A549 (cell line): ENCODE data around the gene SERPINF2. TPM values are rescaled to one million over a fixed set of nuclear protein-coding genes. Genes with fewer than 3 reads are reported as not detected.

ENCODE experiments used
- ATAC-seq, 2 experiments: fragments of 200-7000 bp in 1 of 2; fragments of >200 bp in 1 of 2; cut with Nextera tagmentation in 1 of 2; cut with Tn5 transposase in 1 of 2; 3 replicates each; pipeline versions ENCODE4 v1.8.0 to v1.9.1; 2018 to 2020; ENCODE audit warnings: mild to moderate bottlenecking in 1 of 2, moderate library complexity in 1 of 2
- CTCF ChIA-PET: fragments of 300-600 bp; sonication (Branson Sonifier 250); formaldehyde crosslinking; extraction: SDS; loops from one replicate; lab custom pipeline; 2021; ENCODE audit warnings: antibody characterized with exemption, inconsistent platforms; lab: Yijun Ruan, JAX
- POLR2A ChIA-PET: fragments of 350-600 bp; formaldehyde crosslinking; extraction: SDS; loops from one replicate; lab custom pipeline; 2021; ENCODE audit warnings: antibody characterized with exemption, inconsistent platforms; lab: Yijun Ruan, JAX
- DNase-seq, 2 experiments: peaks; one replicate each; pipeline versions ENCODE4 v3.0.0 to v3.0.0-alpha.2; 2011 to 2016; ENCODE audit warnings: low read depth in 1 of 2, low spot score in 1 of 2
- FAIRE-seq: peaks from 2 replicates; lab custom pipeline; 2011; peaks lifted over from hg19 to GRCh38; lab: Jason Lieb, UNC
- H3K27ac ChIP-seq, 2 experiments: fragments of >200 bp; sonication (Bioruptor Twin); formaldehyde crosslinking; 3 replicates each; pipeline ENCODE4 v1.5.1; 2016 to 2017
- H3K4me1 ChIP-seq: fragments of >200 bp; sonication (Bioruptor Twin); formaldehyde crosslinking; 3 replicates; pipeline ENCODE4 v1.6.1; 2016
- H3K4me2 ChIP-seq: fragments of >200 bp; sonication (Bioruptor Twin); formaldehyde crosslinking; 3 replicates; pipeline ENCODE4 v1.6.1; 2016
- H3K4me3 ChIP-seq: fragments of >200 bp; sonication (Bioruptor Twin); formaldehyde crosslinking; 3 replicates; pipeline ENCODE4 v1.5.1; 2016
- H3K9me3 ChIP-seq: fragments of >200 bp; sonication (Bioruptor Twin); formaldehyde crosslinking; 3 replicates; pipeline ENCODE4 v1.6.1; 2016
- BHLHE40 ChIP-seq: IDR thresholded peaks from 2 replicates; pipeline ENCODE4 v1.6.1; 2012; ENCODE audit warnings: low read depth, low read length, inconsistent platforms
- CBX2 ChIP-seq: fragments of 200-600 bp; sonication (generic); IDR thresholded peaks from 2 replicates; pipeline ENCODE4 v1.6.1; 2016; ENCODE audit warnings: low read depth, mild to moderate bottlenecking, borderline replicate concordance
- CEBPB ChIP-seq, 2 experiments: fragments of >200 bp in 1 of 2; sonication (Bioruptor Twin) in 1 of 2; formaldehyde crosslinking in 1 of 2; IDR thresholded peaks; 2 replicates each; pipeline ENCODE4 v1.6.1; 2012 to 2016
- CTCF ChIP-seq: fragments of >200 bp; sonication (Bioruptor Twin); formaldehyde crosslinking; IDR thresholded peaks from 3 replicates; pipeline ENCODE4 v1.5.1; 2016
- ELK1 ChIP-seq: fragments of 150-350 bp; IDR thresholded peaks from 2 replicates; pipeline ENCODE4 v1.6.1; 2014; ENCODE audit warnings: low read depth, mild to moderate bottlenecking, low read length
- ESRRA ChIP-seq: fragments of 150-350 bp; IDR thresholded peaks from 2 replicates; pipeline ENCODE4 v1.6.1; 2014; ENCODE audit warnings: mild to moderate bottlenecking, low read length, borderline replicate concordance
- FOSB ChIP-seq: fragments of 250-450 bp; sonication (Bioruptor Pico); IDR thresholded peaks from 2 replicates; pipeline ENCODE4 v1.5.0; 2020; ENCODE audit warnings: mild to moderate bottlenecking, moderate library complexity
- FOXS1 ChIP-seq: fragments of 250-450 bp; sonication (Bioruptor Pico); IDR thresholded peaks from 2 replicates; pipeline ENCODE4 v1.5.0; 2020; ENCODE audit warnings: mild to moderate bottlenecking, moderate library complexity
- GATA3 ChIP-seq: IDR thresholded peaks from 2 replicates; pipeline ENCODE4 v1.6.1; 2012; ENCODE audit warnings: borderline replicate concordance
- HDAC2 ChIP-seq: fragments of 200-600 bp; sonication (generic); IDR thresholded peaks from 2 replicates; pipeline ENCODE4 v1.6.1; 2016
- HEYL ChIP-seq: fragments of 250-450 bp; sonication (Bioruptor Pico); IDR thresholded peaks from 2 replicates; pipeline ENCODE4 v1.8.0; 2021; ENCODE audit warnings: mild to moderate bottlenecking, moderate library complexity
- HOXA7 ChIP-seq: fragments of 250-450 bp; sonication (Bioruptor Pico); IDR thresholded peaks from 2 replicates; pipeline ENCODE4 v1.5.0; 2020; ENCODE audit warnings: mild to moderate bottlenecking, moderate library complexity
- HOXB13 ChIP-seq: fragments of 250-450 bp; sonication (Bioruptor Pico); IDR thresholded peaks from 2 replicates; pipeline ENCODE4 v1.5.0; 2020; ENCODE audit warnings: low read depth, mild to moderate bottlenecking, moderate library complexity
- HOXB5 ChIP-seq: fragments of 250-450 bp; sonication (Bioruptor Pico); IDR thresholded peaks from 2 replicates; pipeline ENCODE4 v1.5.0; 2020; ENCODE audit warnings: mild to moderate bottlenecking, moderate library complexity
- KDM5A ChIP-seq: fragments of 200-600 bp; sonication (generic); IDR thresholded peaks from 2 replicates; pipeline ENCODE4 v1.6.1; 2016; ENCODE audit warnings: antibody characterized with exemption, mild to moderate bottlenecking
- MAX ChIP-seq: IDR thresholded peaks from 2 replicates; pipeline ENCODE4 v1.6.1; 2012
- NFE2L2 ChIP-seq: fragments of 150-350 bp; conservative IDR thresholded peaks from 2 replicates; pipeline ENCODE4 v1.6.1; 2014; ENCODE audit warnings: low read length
- PBX3 ChIP-seq: IDR thresholded peaks from 2 replicates; pipeline ENCODE4 v1.6.1; 2012
- POLR2A ChIP-seq: IDR thresholded peaks from 2 replicates; pipeline ENCODE4 v1.6.1; 2012; ENCODE audit warnings: mild to moderate bottlenecking, low read length
- RAD21 ChIP-seq, 2 experiments: fragments of >200 bp in 1 of 2; sonication (Bioruptor Twin) in 1 of 2; formaldehyde crosslinking in 1 of 2; IDR thresholded peaks in 1 of 2; conservative IDR thresholded peaks in 1 of 2; 2 replicates in 1 of 2; 3 replicates in 1 of 2; pipeline ENCODE4 v1.6.1; 2012 to 2018; ENCODE audit warnings: inconsistent platforms in 1 of 2
- REST ChIP-seq: fragments of 200-600 bp; sonication (generic); IDR thresholded peaks from 2 replicates; pipeline ENCODE4 v1.6.1; 2016; ENCODE audit warnings: antibody characterized with exemption, mild to moderate bottlenecking, moderate library complexity
- SREBF2 ChIP-seq: fragments of 450-650 bp; IDR thresholded peaks from 2 replicates; pipeline ENCODE4 v1.6.1; 2014; ENCODE audit warnings: mild to moderate bottlenecking, moderate library complexity
- USF2 ChIP-seq: fragments of 450-650 bp; IDR thresholded peaks from 2 replicates; pipeline ENCODE4 v1.6.1; 2014; ENCODE audit warnings: antibody characterized with exemption
- WGBS: methylation state at CpG from one replicate; pipeline ENCODE4 v1.1.6; 2017; ENCODE audit errors: missing lambda C conversion rate; 5-methylcytosine and 5-hydroxymethylcytosine counted together
- polyA plus RNA-seq, 4 experiments: library from polyadenylated mRNA; depleted of rRNA in 3 of 4; stranded (reverse); fragments of >200 nt; fragmentation: RNase III in 1 of 4; extraction: RNeasy Plus Mini Kit Qiagen cat#74134 plus additional on column Dnase treatment in 1 of 4; gene quantifications; 2 replicates in 3 of 4; 3 replicates in 1 of 4; pipeline ENCODE4 v1.2.3, GENCODE V29; 2011 to 2017
- TF ChIP-seq, protein P1 (sequence below): fragments of 250-450 bp; sonication (Bioruptor Pico); IDR thresholded peaks from 2 replicates; pipeline ENCODE4 v1.5.0; 2020; ENCODE audit warnings: low read depth, mild to moderate bottlenecking, moderate library complexity
- TF ChIP-seq, protein P2 (sequence below): fragments of >200 bp; sonication (Bioruptor Twin); formaldehyde crosslinking; IDR thresholded peaks from 3 replicates; pipeline ENCODE4 v1.6.1; 2016

Gene SERPINF2
- polyA plus RNA-seq, 2 of the 4 experiments (the other 2 are of a cell fraction) = 2.1 to 2.9 TPM

- TF ChIP-seq REST (no peak), HDAC2 (no peak), CBX2 (no peak), PBX3 (peak; percentile 63; the same call in 1 of the 2 replicates), KDM5A (no peak)
These were observed 28.2 kb upstream of the SERPINF2 start (continued) for GRCh38 chr17:1714427-1714979.

DNA sequence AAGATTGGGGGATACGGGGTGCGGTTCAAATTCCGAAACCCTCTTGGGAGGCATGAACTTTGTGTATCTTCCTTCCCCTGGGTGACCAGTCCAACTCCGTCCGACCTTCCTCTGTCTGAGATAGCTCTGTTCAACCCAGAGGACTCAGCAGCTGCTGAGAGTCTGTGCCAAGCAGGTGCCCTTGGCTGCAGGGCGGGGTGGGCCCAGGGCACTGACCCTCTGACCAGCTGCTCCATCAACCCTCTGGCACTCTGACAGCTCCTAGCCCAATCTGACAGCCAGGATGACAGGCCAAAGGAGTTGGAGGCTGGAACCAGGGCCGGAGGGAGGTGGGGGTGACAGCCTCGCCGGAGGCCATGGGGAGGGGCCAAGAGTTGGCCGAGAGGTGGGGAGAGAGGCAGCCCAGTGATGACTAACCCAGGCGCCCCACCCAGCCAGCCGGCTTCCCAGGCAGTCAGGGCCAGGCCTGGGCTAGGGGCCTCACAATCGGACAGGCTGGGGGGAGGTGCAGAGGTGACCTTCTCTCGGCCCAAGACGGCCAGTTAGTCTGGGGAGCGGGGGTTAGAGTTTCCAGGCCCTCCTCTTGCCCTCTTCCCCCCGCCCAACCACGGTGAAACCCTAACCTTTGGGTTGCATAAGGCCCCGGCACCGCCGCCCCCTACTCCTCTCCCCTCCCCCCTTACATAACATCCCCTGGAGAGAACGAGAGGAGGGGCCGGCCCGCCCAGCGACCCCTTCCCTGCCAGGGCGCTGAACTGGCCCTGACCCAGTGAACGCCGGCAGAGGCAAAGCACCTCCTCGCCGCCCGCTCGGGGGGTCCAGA lies 27.5 kb upstream of the SERPINF2 start:
- Histone ChIP-seq H3K4me3 (peak overlapping the region; percentile 87), H3K27ac (peak overlapping the region; percentile 93 to 95), H3K4me2 (peak overlapping the region; percentile 99), H3K4me1 (peaks cover 50% of the 10 kb centered on the region), H3K9me3 (no peaks in the 10 kb centered on the region)
- WGBS = 1% methylated on average over 16 of the region's 32 CpGs
- POLR2A ChIA-PET = interaction anchor here (0.7 to 3.4 kb wide), 21 partner anchors 8 to 149 kb away, joined by 3 to 43 read pairs (median 8); partner anchors contain the start of genes PRPF8 and RILP
- CTCF ChIA-PET = interaction anchor here (0.7 to 23.8 kb wide), 17 partner anchors 10 to 350 kb away, joined by 3 to 591 read pairs (median 9); partner anchors contain the start of genes RILP, SCARF1 and SERPINF1
- DNase-seq (peak; percentile 90 to 91), ATAC-seq (peak; percentile 22 to 49), FAIRE-seq (no peak)
- TF ChIP-seq BHLHE40 (no peak), CEBPB (IDR thresholded peaks at IDR 0.05) (no peak; a peak in 1 of 4 replicates), ELK1 (no peak), CTCF (no peak), NFE2L2 (no peak), GATA3 (peak; percentile 76), HEYL (CRISPR knock-in tag) (no peak), ESRRA (peak; percentile 91), FOSB (peak; percentile 89), RAD21 (conservative IDR thresholded peaks at IDR 0.05 in 1 of 2, IDR thresholded peaks at IDR 0.05 in 1 of 2) (no peak), HOXA7 (CRISPR knock-in tag) (peak; percentile 83), HDAC2 (no peak), MAX (0 out of 2 replicates have a peak, but pooled peaks have one; percentile 66), USF2 (no peak), FOXS1 (CRISPR knock-in tag) (0 out of 2 replicates have a peak, but pooled peaks have one; percentile 66), HOXB5 (CRISPR knock-in tag) (0 out of 2 replicates have a peak, but pooled peaks have one; percentile 10), SREBF2 (no peak), POLR2A (no peak), HOXB13 (CRISPR knock-in tag) (no peak)
- TF ChIP-seq, protein P1, sequence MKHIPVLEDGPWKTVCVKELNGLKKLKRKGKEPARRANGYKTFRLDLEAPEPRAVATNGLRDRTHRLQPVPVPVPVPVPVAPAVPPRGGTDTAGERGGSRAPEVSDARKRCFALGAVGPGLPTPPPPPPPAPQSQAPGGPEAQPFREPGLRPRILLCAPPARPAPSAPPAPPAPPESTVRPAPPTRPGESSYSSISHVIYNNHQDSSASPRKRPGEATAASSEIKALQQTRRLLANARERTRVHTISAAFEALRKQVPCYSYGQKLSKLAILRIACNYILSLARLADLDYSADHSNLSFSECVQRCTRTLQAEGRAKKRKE (CRISPR knock-in tag) = peak; percentile 29
- TF ChIP-seq, protein P2, sequence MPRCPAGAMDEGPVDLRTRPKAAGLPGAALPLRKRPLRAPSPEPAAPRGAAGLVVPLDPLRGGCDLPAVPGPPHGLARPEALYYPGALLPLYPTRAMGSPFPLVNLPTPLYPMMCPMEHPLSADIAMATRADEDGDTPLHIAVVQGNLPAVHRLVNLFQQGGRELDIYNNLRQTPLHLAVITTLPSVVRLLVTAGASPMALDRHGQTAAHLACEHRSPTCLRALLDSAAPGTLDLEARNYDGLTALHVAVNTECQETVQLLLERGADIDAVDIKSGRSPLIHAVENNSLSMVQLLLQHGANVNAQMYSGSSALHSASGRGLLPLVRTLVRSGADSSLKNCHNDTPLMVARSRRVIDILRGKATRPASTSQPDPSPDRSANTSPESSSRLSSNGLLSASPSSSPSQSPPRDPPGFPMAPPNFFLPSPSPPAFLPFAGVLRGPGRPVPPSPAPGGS = peak; percentile 42; the same call in 1 of the 3 replicates
